Stomach (tissue), 9 donors: Measurements from ENCODE around the gene HINT3. TPM values are rescaled to one million over a fixed set of nuclear protein-coding genes. Genes with fewer than 3 reads are reported as not detected.

ENCODE experiments used
- DNase-seq, 2 donors: peaks; one replicate each; pipeline versions ENCODE4 v3.0.0 to v3.0.0-alpha.2; 2013 to 2019
- H3K27ac ChIP-seq, 5 donors: fragments of 200-600 bp in 4 of 5; sonication (generic) in 4 of 5; one replicate each; pipeline ENCODE4 v1.5.1; 2013 to 2019; ENCODE audit warnings: mild to moderate bottlenecking in 1 of 5, moderate library complexity in 1 of 5
- H3K27me3 ChIP-seq, 3 donors: fragments of 200-600 bp; sonication (generic); one replicate each; pipeline ENCODE4 v1.5.1; 2017 to 2019; ENCODE audit warnings: mixed run types in 1 of 3
- H3K36me3 ChIP-seq, 4 donors: fragments of 200-600 bp; sonication (generic); 1 replicate in 3 of 4; 2 replicates in 1 of 4; pipeline ENCODE4 v1.5.1; 2016 to 2019
- H3K4me1 ChIP-seq, 4 donors: fragments of 200-600 bp; sonication (generic); one replicate each; pipeline ENCODE4 v1.5.1; 2016 to 2019
- H3K4me3 ChIP-seq, 4 donors: fragments of 200-600 bp; sonication (generic) in 3 of 4; one replicate each; pipeline ENCODE4 v1.5.1; 2016 to 2019; ENCODE audit warnings: mild to moderate bottlenecking in 1 of 4
- H3K9me3 ChIP-seq, 4 donors: fragments of 200-600 bp; sonication (generic); one replicate each; pipeline ENCODE4 v1.5.1; 2016 to 2019
- EP300 ChIP-seq: sonication (generic); formaldehyde crosslinking; IDR thresholded peaks from one replicate; pipeline ENCODE4 v1.6.1; 2017; ENCODE audit warnings: antibody characterized with exemption
- POLR2A ChIP-seq, 4 donors: fragments of 450-650 bp; IDR thresholded peaks; one replicate each; pipeline ENCODE4 v1.6.1; 2016; ENCODE audit warnings: antibody characterized with exemption in 4 of 4, control low read depth in 2 of 4, mild to moderate bottlenecking in 1 of 4, moderate library complexity in 1 of 4
- POLR2AphosphoS5 ChIP-seq, 3 donors: sonication (generic); formaldehyde crosslinking; IDR thresholded peaks; one replicate each; pipeline ENCODE4 v1.6.1; 2016; ENCODE audit warnings: antibody characterized with exemption in 3 of 3
- WGBS, 5 donors: extraction: QIAGEN DNeasy Blood & Tissue Kit in 3 of 5; methylation state at CpG; one replicate each; pipeline versions ENCODE4 v1.1.5 to v1.1.7; 2013 to 2018; 5-methylcytosine and 5-hydroxymethylcytosine counted together
- intact Hi-C: fragments of 100-400 bp; cut with DNase I; formaldehyde crosslinking; loops from one replicate; pipeline ENCODE4 v1.15.1; 2023; ENCODE audit warnings: low total_unique reads
- polyA plus RNA-seq, 3 donors: library from polyadenylated mRNA; stranded (reverse); fragments of 200-250 nt; gene quantifications; one replicate each; pipeline ENCODE4 v1.2.3, GENCODE V29; 2013
- total RNA-seq, 5 donors: library from RNA; depleted of rRNA; stranded (reverse); fragments of >200 nt; gene quantifications; one replicate each; pipeline versions ENCODE4 v1.1.0 to v1.2.3, GENCODE V29; 2014 to 2016
- TF ChIP-seq, protein P1 (sequence below), 7 experiments: fragments of 450-650 bp in 4 of 7; fragments of 200-600 bp in 3 of 7; sonication (generic) in 3 of 7; IDR thresholded peaks; one replicate each; pipeline ENCODE4 v1.5.1; 2016 to 2019; ENCODE audit warnings: antibody characterized with exemption in 7 of 7, control low read depth in 2 of 7, mild to moderate bottlenecking in 1 of 7
- donor health status: healthy with polysubstance abuse.
- donor health status: Bipolar disorder and iron deficiency.
- donor health status: healthy.

Gene HINT3
- total and polyA plus RNA-seq, 8 donors, result 9.3 to 36.0 (median 21.0) TPM

DNA sequence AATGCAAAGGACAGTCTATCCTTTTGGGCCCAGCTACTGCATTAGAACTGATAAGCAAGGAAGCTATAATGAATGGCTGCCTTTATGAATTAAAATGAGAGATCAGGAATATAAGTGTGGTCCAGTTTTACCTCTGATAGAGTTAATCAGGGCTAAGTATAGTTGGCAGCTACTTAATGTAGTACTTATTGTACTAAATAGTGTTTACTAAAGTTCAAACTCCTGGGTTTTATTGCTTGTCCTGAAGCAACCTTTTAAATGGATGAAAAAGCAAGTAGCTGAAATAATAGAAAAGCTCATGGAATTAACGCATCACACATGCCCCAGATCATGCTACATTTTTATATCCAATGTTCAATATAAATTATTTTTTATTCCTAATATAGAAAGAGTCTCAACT lies 35.1 kb downstream of the HINT3 start:
- no peak for DNase-seq
- Histone ChIP-seq H3K4me3 (no peak overlapping the region), H3K9me3 (no peaks in the 10 kb centered on the region), H3K4me1 (peaks cover 8 to 91% (median 58%) of the 10 kb centered on the region in 4 donors), H3K36me3 (no peaks in the 10 kb centered on the region), H3K27me3 (no peaks in the 10 kb centered on the region), H3K27ac (peak overlapping the region in 3 of 5 donors; percentile 9 to 44 (median 17))
- intact Hi-C loops, result no loop called here
- TF ChIP-seq, protein P1, sequence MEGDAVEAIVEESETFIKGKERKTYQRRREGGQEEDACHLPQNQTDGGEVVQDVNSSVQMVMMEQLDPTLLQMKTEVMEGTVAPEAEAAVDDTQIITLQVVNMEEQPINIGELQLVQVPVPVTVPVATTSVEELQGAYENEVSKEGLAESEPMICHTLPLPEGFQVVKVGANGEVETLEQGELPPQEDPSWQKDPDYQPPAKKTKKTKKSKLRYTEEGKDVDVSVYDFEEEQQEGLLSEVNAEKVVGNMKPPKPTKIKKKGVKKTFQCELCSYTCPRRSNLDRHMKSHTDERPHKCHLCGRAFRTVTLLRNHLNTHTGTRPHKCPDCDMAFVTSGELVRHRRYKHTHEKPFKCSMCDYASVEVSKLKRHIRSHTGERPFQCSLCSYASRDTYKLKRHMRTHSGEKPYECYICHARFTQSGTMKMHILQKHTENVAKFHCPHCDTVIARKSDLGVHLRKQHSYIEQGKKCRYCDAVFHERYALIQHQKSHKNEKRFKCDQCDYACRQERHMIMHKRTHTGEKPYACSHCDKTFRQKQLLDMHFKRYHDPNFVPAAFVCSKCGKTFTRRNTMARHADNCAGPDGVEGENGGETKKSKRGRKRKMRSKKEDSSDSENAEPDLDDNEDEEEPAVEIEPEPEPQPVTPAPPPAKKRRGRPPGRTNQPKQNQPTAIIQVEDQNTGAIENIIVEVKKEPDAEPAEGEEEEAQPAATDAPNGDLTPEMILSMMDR (IDR thresholded peaks at IDR 0.05), result no peak
- TF ChIP-seq EP300 (no peak), POLR2AphosphoS5 (IDR thresholded peaks at IDR 0.05) (no peak), POLR2A (IDR thresholded peaks at IDR 0.05) (no peak)
- WGBS, 5 donors, result 24 to 60% (median 43%) methylated on average over 1 of the region's 1 CpG

DNA sequence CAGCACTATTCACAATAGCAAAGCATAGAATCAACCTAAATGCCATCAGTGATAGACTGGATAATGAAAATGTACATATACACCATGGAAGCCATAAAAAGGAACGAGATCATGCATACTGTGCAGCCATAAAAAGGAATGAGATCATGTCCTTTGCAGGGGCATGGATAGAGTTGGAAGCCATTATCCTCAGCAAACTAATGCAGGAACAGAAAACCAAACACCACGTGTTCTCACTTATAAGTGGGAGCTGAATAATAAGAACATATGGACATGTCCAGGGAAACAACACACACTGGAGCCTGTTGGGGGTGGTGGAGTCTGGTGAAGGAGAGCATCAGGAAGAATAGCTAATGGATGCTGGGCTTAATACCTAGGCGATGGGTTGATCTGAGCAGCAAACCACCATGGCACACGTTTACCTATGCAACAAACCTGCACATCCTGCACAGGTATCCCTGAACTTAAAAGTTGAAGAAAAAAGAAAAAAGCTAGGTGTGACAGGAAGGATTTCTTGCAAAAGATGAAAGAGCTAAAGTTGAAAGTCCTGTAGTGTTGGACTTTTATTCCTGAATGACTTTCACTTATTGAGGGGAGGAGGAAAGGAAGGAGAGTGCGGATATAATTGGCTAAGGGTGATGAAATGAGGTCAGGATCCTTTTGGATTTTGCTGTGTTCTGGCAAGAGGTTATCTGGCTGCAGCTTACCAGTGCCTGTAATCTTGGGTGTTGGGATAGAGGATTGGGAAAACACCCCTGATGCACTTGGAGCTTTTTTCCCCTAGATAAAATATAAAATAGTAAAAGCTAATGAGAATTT lies 38.3 kb downstream of the HINT3 start:
- 56 to 71% (median 63%) methylated on average over 5 of the region's 5 CpGs for WGBS, 5 donors

DNA sequence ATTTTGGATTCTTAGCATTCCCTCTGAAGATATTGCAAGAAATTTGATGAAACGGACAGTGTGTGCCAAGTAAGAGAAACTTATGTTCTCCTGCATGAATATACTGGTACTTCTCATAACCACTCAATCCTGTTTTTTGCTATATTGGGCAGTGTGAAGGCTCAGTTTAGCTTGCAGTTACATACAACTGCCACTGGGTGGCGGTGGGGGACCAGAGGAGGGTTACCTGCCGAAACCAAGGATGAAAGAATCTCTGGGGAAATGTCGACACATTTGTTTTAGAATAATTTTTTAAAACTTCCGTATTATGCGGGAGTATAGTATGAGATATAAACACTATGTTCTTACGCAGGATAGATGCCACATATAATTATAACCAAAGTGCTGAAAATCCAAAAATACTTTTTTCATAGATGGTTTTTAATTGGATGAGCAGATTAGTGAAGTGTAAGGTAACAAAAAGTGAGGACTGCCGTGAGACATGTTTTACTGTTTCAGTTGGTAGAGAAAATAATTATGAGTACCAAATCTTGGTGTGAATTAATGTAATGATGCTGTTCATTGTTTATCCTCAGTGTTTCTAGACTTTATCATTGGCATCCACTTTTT lies 39.5 kb downstream of the HINT3 start:
- Histone ChIP-seq H3K4me3 (peak overlapping the region in 2 of 4 donors; percentile 2 to 18), H3K27ac (no peak overlapping the region), H3K27me3 (no peaks in the 10 kb centered on the region), H3K4me1 (peaks cover 0 to 71% (median 27%) of the 10 kb centered on the region in 4 donors), H3K36me3 (peaks cover 0 to 38% (median 30%) of the 10 kb centered on the region in 4 donors), H3K9me3 (no peaks in the 10 kb centered on the region)
- peak; percentile 60 to 89 for DNase-seq
- intact Hi-C loops, result no loop called here
- WGBS, 5 donors, result 3 to 7% (median 6%) methylated on average over 8 of the region's 8 CpGs
- TF ChIP-seq EP300, result no peak
- TF ChIP-seq, protein P1 (IDR thresholded peaks at IDR 0.05), result peak in 6 of 7 experiments; percentile 13 to 94 (median 92)
- peak in 1 of 3 donors; percentile 11 for TF ChIP-seq POLR2AphosphoS5 (IDR thresholded peaks at IDR 0.05)
- TF ChIP-seq POLR2A (IDR thresholded peaks at IDR 0.05), result no peak

More for the DNA sequence above, 38.3 kb downstream of the HINT3 start:
- TF ChIP-seq POLR2A (IDR thresholded peaks at IDR 0.05), result no peak
- TF ChIP-seq, protein P1 (IDR thresholded peaks at IDR 0.05), result no peak
- TF ChIP-seq EP300, result no peak
- TF ChIP-seq POLR2AphosphoS5 (IDR thresholded peaks at IDR 0.05), result no peak
- Histone ChIP-seq H3K27ac (no peak overlapping the region), H3K4me3 (no peak overlapping the region), H3K9me3 (no peaks in the 10 kb centered on the region), H3K27me3 (no peaks in the 10 kb centered on the region), H3K4me1 (peaks cover 0 to 81% (median 33%) of the 10 kb centered on the region in 4 donors), H3K36me3 (peaks cover 0 to 26% (median 20%) of the 10 kb centered on the region in 4 donors)
- intact Hi-C loops, result no loop called here
- no peak for DNase-seq

DNA sequence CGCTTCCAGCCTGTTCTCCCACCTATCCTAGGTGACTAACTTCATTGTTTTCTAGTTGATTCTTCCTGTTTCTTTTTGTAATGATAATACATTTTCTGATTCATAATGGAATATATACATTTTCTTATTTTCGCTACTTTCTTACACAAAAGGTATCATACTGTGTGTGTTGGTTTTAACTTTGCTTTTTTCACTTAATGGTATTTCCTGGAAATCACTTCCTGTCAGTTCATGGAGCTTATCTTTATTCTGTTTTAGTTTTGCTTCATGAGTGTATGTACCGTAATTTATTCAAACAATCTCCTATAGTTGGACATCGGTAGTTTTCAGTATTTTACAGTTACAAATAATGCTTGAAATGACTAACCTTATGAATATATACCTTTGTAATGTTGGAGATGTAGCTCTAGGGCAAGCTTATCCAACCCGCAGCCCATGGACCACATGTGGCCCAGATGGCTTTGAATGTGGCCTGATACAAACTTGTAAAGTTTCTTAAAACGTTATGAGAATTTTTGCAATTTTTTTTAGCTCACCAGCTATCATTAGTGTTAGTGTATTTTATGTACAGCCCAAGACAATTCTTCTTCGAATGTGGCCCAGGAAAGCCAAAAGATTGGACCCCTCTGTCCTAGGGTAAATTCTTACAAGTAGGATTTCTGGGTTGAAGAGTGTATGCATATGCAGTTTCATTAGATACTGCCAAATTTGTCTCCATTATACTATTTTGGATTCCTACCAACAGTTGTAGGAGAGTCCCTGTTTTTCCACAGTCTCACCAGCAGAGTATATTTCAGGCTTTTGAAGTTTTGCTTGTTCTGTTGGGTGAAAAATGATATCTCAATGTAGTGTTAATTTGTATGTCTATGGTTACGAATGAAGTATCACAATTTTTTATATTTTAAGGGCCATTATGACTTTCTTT lies 46.4 kb downstream of the HINT3 start:
- intact Hi-C loops, result no loop called here
- peaks cover 0 to 55% (median 51%) of the 10 kb centered on the region in 4 donors for H3K36me3 ChIP-seq
- H3K4me1 ChIP-seq, result peaks cover 0 to 18% (median 0%) of the 10 kb centered on the region in 4 donors
- no peaks in the 10 kb centered on the region for H3K27me3 ChIP-seq
- no peaks in the 10 kb centered on the region for H3K9me3 ChIP-seq
- no peak overlapping the region for H3K27ac ChIP-seq
- H3K4me3 ChIP-seq, result no peak overlapping the region
- TF ChIP-seq POLR2AphosphoS5 (IDR thresholded peaks at IDR 0.05) (no peak), POLR2A (IDR thresholded peaks at IDR 0.05) (no peak), EP300 (no peak)
- TF ChIP-seq, protein P1 (IDR thresholded peaks at IDR 0.05), result no peak
- DNase-seq, result no peak
- WGBS, 5 donors, result 77 to 90% (median 82%) methylated on average over 8 of the region's 8 CpGs
